Medulla oblongata (tissue), 1 donor: ENCODE measurements around the gene HMX3.
A peak's percentile ranks its signal among the peaks of the same experiment; 100 is the strongest.

Source experiments
- DNase-seq: peaks from one replicate; pipeline ENCODE4 v3.0.0-alpha.2; 2015; ENCODE audit errors: extremely low spot score

HMX3 gene

DNA sequence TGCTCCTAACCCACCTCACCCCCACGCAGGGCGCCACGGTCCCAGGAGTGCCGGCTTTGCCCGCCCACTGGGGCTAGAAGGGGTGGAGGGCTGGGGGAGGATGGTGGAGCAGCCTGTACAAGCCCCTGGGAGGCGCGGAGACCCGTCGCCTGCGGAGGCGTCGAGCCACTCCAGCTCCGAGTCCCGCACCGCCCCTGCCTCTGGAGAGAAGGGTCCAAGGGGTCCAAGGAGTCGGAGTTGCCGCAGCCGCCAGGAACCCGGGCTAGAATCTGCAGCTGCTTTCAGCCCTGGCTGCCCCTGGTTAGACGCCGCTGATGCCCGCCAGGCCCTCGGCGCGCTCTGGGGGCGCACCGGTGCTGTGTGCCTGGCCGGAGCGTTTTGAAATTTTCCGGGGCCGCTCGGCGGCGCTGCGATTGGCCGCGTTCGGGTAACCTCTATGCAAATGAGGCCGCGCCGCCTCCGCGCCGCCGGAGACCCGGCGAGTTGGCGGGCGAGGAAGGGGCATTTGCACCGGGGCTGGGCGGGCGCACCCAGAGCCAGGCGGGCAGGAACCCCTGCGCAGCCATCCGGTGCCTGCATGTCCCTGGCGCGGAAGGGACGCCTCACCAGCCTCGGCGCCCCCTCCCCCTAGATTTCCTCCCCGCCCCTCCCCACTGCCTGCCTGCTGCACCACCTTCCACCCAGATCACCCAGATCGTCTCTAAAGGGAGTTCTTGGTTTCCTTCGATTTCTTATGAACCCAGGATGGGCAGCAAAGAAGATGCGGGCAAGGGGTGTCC, 12.1 kb downstream of the HMX3 start, which contains the start of gene HMX2:
TSS of gene HMX2 (plus strand) at position 502 of the 779 bp plus-strand sequence. CDS start at position 745, 243 bp downstream.
- no peak for DNase-seq

DNA sequence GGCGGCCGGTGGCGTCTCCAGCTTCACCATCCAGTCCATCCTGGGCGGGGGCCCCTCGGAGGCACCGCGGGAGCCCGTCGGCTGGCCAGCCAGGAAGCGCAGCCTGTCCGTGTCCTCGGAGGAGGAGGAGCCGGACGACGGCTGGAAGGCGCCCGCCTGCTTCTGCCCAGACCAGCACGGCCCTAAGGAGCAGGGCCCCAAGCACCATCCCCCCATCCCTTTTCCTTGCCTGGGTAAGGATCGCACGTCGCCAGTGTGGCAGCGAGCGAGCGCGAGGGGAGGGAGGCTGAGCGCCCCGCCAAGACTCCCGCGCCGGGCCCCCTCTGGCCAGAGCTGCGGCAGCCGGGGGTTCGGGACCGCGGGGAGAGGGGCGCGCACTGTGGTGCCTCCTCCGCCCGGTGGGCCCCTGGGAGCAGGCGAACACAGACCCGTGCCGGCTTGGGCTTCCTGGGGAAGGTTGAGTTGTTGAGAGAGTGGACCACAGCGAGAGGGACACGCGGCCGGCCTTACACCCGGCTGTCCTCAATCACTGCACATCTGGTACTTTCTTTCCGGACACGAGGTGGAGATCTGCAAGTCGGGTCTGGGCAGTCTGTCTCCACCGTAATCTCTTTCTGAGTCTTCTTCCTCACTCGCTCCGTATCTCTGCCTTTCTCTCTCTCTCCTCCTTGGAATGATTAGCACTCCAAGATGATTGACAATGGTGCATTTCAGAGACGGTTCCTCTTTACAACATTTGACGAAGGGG, 12.8 kb downstream of the HMX3 start:
- no peak for DNase-seq

DNA sequence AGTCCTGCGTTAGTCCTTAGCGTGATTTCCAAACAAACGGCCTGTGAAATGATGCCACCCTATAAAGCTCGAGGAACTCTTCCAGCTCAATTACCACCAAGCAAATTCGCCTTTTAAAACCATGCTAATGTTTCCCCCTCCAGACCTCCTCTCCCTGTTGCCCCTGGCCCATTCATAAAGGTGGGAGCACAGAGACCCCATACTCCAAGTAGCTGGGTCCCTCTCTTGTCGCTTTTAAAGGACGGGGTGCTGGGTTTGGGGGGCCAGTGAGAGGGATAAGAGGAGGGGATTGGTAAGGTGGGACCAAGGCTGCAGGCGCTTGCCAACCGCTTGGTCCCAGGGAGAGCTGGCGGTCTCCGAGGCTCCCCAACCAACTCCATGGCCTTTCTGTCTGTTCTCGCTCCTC, 13.4 kb downstream of the HMX3 start:
- DNase-seq = no peak

DNA sequence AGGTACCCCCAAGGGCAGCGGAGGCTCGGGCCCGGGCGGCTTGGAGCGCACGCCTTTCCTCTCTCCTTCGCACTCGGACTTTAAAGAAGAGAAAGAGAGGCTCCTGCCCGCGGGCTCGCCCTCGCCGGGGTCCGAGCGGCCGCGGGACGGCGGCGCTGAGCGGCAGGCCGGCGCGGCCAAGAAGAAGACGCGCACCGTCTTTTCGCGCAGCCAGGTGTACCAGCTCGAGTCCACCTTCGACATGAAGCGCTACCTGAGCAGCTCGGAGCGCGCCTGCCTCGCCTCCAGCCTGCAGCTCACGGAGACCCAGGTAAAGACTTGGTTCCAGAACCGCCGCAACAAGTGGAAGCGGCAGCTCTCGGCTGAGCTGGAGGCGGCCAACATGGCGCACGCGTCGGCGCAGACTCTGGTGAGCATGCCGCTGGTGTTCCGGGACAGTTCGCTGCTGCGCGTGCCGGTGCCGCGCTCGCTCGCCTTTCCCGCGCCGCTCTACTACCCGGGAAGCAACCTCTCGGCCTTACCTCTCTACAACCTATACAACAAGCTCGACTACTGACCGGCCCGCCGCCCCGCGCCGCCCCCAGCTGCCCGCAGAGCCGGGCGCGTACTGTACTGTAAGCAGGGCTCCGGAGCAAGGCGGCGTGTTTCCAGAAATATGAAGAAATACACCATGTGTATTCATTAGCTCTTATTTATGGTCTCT, 13.9 kb downstream of the HMX3 start:
- DNase-seq = no peak

DNA sequence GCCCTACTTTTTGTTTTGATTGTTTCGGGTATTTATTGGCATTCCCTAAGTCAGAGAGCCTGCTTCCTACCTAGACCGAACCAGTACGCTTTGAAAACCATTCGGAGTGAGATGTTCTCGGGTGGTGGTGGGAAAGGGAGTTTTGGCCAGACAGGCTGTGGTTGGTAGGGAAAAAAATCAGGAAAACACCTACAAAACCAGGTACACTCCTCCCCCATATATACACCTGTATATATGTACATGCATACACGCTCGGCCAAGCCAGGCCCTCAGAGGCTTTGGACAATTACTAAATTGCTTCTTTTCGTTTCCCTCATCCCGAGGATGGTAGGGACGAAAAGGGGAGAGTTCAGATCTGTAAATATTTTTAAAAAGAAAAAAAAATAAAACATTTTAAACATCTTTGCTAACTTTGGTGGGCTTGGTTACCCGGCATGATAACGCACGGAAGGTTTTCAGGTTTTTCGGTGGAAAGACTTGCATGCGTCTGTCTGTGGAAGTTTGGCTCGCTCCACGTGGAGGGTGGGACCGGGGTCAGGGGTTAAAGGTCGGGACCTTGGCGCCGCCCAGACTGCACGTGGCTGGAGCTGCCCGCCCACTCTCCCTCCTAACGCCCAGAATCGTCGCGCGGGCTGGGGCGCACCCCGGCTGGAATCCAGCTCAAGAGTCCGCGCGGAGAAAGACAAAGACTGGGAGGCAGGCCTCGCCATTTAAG, 14.7 kb downstream of the HMX3 start:
- no peak for DNase-seq

DNA sequence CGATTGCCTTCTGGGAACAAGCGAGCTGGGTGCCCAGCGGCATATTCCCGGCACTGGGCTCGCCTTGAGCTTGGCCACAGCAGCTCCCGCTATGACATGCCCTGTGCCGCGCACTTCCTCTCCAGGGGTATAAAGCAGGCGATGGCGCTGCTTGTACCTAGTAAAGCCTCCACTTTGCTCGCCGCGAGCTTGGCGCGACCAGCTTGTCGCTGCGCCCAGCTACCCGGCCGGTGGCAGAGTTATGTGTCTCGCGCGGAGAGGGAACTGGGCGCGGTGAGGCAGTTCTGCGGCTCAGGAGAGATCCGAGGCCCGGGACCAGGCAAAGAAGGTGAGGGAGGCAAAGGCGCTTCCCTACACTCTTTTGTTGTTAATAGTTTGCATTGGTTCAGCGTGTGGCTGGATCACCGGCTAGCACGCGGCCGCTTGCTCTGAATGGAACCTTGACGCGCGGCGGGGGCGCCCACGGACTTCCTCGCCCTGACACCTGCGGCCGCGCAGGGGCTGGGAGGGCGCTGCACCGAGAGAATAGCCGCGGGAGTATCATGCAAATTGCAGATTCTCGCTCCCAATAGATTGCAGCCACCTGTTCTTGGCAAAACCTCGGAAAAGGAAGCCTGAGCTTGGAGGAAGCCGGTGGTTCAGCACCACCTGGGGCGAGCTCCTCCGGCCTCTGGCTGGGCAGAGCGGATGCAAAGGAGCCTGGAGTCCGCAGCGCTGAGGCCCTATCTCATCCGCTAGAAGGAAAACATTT, 15.4 kb downstream of the HMX3 start:
- no peak for DNase-seq

DNA sequence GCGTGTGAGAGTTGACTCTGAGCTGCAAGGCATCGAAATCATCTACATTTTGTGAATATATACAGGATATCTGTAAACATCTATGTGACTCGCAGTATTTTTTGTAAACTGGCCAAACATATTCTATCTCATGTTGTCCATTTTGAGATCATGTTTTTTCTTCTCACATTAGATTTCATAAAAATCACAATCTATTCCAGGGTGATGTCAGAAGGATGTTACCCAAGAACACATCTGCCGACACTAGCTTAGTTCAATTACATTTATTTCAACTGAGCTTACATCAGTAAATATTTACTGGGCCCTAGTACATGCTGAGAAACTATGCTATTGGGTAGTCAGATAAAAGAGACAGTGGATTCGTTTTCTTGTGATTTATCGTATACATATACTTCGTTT, 16.0 kb downstream of the HMX3 start:
- no peak for DNase-seq

DNA sequence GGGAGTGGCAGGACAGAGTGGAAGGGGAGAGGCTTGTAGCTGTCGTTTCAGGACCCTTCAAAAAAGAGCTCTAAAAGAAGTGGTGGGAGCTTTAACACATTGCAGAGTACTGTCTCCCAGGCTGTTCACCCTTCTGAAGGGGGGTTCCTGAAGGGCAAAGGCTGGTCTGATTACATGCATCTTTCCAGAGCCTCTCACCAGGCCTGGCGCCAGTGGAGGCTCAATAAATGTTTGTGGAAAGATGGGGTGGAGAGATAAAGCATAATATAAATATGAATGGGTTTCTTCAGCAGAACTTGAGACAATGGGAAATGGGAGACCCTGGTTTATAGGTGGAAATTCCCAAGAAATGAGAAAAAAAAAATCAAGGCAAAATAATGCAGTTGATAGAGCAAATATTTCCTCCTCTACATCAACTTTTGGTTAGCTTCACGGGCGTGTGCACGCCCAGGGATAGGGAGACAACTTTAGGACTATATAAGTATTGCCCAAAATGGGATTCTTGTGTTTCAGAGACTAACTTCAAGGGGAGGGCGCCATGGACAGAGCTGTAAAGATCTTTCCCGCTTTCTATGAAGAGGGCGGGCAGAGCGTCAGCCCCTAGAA, 17.8 kb downstream of the HMX3 start:
- DNase-seq = no peak

DNA sequence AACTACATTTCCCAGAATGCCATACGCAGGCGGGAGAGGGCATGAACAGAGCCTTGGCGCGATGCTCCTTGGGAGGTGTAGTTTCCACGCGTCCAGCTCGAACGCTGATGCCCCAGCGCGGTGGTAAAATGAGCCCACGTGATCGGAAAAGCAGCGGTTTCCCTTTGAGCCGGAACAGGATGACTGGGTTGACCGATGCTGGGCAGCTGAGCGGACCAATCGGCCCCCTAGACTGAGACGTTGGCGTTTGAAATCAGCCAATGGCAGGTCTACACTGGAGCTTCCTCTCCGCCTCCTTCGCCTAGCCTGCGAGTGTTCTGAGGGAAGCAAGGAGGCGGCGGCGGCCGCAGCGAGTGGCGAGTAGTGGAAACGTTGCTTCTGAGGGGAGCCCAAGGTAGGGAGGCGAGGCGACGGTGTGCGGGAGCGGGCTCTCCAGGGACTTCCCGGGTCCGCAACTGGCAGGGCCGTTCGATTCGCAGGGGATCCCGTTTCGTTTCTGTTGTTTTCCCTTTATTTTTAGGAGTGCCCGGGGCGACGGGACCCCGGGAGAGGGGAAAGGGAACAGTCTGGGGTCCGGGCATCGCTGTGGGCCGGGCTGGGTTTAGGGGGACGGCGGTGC, 18.4 kb downstream of the HMX3 start, which contains the start of gene BUB3:
TSS of gene BUB3 (plus strand) at position 311 of the 619 bp plus-strand sequence. CDS start 516 bp downstream, outside the sequence.
- DNase-seq = peak; percentile 100

DNA sequence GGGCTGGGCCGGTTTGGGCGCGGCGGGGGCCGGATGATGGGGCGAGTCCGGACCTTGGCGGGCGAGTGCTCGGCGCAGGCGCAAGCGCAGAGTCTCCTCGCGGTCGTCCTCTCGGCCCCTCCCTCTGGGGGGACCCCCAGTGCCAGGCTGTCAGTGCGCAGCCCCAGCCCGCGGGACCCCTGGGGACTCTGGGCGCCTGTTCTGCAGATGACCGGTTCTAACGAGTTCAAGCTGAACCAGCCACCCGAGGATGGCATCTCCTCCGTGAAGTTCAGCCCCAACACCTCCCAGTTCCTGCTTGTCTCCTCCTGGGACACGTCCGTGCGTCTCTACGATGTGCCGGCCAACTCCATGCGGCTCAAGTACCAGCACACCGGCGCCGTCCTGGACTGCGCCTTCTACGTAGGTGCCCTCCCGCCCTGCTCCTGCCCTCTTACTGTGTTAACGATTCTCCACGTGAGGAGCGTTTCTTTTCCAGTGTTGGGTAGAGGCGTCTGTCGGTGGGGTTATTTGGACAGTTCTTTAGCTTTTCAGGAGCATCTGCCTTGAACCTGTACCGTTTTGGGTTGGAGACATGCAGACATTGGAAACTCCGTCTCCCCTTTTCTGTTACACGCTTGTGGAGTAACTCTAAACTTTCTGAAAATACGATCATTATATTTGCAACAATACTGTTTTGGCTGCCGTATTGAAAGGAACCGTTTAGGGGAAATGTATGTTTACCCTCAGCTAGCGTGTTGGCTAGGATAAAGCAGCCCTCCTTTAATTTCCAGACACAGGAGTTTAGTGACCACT, 19.1 kb downstream of the HMX3 start:
- DNase-seq = peak; percentile 36

DNA sequence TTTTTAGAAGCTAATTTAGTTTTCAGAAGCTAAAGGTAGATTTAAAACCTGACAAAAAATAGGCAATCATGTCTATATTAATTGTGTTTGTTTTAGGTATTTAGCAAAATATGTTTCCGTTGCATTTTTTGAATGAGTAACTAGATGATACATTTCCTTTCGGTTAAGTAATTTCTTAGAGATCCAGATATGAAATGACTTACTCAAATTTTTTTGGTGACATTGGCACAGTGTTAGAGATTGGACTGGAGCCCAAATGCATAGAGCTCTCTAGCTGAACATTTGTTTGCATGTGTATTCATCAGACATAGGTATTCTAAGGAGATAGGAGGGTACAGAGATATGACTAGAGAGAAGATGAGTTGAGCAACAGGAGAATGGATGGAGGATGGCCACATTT, 20.3 kb downstream of the HMX3 start:
- no peak for DNase-seq

DNA sequence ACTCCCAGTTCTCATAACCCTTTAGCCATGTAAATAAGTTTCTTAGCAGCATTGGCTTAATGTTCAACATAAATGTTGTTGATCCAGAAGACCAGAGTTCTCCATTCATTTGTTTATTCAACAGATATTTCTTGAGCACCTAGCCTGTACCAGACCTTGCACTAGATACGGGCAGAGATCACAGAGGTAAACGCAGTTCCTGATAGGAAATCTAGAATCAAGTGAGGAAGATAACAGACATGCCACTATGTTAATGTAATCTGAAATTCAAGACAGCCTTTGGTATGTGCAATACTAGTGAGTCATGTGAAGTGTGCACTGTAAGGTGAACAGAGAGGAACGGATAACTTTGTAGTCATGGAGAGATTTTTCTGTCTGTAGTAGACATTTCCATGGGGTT, 21.4 kb downstream of the HMX3 start:
- DNase-seq = no peak

DNA sequence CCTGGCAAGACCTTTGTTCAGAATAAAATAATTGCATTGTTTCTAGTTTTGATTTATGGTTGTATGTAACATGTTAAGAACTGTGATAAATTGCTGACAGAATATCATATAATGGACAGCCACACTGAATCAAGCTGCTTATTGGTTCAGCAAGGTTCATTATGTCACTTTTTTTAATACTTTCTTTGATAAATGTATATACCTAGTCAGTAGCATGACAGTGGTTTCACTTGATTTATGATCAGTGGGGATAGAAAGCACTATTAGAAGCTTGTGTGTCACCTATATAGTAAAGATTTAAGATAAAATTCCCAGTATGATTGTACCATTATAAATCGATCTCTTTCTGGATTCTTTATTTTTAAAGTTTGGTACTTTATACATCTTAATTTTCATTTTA, 22.9 kb downstream of the HMX3 start:
- no peak for DNase-seq

DNA sequence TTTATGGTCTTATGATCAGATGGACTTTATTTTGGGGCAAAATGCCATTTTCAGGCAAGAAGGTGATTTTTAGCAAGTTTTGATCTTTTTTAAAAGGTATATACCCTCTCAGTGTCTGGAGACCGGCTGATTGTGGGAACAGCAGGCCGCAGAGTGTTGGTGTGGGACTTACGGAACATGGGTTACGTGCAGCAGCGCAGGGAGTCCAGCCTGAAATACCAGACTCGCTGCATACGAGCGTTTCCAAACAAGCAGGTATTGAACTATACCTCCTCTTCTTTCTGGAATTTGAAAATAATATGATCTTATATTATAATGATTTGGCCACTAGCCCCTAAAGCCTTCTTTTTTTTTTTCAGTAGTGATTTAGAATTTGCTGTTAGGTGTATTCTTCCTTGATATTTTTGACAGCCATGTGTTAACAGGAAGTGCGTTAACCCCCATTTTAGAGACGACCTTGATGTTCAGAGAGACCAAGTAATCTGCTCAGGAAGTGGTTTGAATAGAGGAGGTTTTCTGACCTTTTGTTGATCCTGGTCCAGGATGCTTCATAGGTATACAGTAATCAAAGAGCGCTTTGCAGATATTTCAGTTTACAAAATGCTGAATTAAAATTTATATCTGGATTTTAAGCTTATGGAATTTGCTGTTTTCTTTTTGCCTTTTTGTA, 24.7 kb downstream of the HMX3 start:
- no peak for DNase-seq

DNA sequence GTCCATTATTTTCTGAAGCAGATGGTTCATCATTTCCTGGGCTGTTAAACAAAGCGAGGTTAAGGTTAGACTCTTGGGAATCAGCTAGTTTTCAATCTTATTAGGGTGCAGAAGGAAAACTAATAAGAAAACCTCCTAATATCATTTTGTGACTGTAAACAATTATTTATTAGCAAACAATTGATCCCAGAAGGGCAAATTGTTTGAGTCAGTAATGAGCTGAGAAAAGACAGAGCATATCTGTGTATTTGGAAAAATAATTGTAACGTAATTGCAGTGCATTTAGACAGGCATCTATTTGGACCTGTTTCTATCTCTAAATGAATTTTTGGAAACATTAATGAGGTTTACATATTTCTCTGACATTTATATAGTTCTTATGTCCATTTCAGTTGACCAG, 28.5 kb downstream of the HMX3 start:
- no peak for DNase-seq

DNA sequence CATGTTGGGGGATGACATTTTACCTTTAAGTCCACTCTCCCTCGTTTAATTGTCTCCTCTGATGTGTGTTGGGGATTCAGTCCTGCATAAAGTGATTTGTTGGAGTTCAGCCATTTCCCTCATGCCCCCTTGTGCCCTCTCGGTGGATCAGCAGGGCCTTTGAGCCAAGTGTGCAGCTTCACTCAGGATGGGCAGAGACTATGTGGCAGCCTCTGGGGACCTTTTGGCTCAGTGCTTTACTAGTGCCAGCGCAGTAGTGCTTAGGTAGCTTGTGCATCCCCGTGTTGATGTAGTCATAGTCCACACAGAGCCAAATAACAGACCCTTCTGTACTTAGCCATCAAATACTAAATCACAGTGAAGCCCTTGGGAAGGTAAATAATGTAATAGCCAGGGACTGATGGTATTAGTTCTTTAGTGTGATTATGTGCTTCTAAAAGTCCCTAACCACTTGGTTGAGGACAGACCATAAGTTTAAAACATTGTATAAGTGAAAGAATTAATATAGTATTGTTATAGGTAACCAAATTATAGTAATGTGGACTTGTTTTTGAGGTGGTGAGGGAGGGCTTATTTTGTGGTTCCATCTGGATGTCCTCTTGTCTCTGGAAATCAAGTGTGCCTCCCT, 29.8 kb downstream of the HMX3 start:
- no peak for DNase-seq

DNA sequence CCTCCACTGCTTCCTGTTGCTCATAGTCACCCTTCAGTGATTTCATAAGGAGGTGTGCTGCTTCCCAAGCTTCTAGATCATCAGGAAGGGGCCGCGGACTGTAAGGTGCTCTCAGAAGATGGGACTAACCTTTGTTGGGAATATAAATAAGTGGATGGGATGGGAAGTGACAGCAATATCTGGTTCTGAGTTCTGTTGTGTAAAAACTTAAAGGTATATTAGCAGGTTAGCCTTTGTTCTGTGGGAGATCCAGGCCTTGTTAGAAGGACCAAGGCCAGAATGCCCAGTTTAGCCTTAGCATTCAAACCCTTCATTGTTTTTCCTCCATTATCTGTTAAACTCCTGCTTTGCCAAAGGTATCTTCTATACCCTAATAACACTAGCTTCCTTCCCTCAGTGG, 30.8 kb downstream of the HMX3 start:
- DNase-seq = no peak

DNA sequence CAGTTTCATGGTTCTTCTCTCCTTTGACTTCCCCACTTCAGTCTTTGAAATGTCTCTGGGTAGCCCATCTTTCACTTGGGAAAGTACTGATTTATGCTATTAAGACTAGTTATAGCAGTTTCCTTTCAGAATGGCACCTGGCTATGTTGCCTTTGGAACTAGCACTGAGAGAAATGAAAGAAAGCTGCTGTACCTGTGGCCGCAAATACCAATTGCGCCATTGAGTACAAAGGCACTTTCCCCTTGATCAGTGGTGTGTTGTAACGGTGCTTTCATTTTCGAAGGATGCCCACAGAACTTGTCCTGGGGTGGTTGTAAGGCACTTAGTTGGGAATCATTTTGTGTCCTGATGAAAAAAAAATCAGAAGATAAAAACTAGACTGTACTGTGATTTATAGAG, 35.2 kb downstream of the HMX3 start:
- no peak for DNase-seq
